NCI-H460 (cell line): ENCODE measurements around the gene CLEC3B. TPM values are rescaled to one million over a fixed set of nuclear protein-coding genes. Genes with fewer than 3 reads are reported as not detected.
"Not testable (repeated sequence)": the region's sequence is repeated elsewhere in the genome, so short reads cannot be mapped to it uniquely, and the experiment has no call there.

Experiments
- DNase-seq: peaks from one replicate; pipeline ENCODE4 v3.0.0-alpha.2; 2016; ENCODE audit warnings: low read depth; ENCODE audit errors: extremely low read depth
- polyA plus RNA-seq: library from polyadenylated mRNA; depleted of rRNA; stranded (reverse); fragments of >200 nt; gene quantifications from 2 replicates; pipeline ENCODE4 v1.2.3, GENCODE V29; 2014; cell fraction: nucleus; rRNA removed
- total RNA-seq: library from RNA; depleted of rRNA; stranded (reverse); fragments of >200 nt; shearing (Covaris generic); gene quantifications from 2 replicates; pipeline ENCODE4 v1.2.3, GENCODE V29; 2014; rRNA removed

CLEC3B gene, protein sequence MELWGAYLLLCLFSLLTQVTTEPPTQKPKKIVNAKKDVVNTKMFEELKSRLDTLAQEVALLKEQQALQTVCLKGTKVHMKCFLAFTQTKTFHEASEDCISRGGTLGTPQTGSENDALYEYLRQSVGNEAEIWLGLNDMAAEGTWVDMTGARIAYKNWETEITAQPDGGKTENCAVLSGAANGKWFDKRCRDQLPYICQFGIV
- total RNA-seq: 0.12 TPM in 1 of 2 replicates, not detected in the other
- polyA plus RNA-seq: not detected in 2 replicates

DNA sequence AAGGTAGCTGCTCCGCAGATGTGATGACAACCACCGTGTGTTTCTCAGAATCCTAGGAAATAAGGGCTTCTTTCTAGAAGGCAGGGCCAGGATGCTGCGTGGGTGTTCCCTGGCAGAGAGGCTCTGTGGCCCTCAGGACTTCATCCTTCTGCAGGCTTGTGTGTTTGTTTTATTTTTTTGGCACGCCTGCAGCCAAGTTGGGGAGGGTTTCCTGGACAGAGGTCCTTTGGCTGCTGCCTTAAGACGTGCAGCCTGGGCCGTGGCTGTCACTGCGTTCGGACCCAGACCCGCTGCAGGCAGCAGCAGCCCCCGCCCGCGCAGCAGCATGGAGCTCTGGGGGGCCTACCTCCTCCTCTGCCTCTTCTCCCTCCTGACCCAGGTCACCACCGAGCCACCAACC, at the start of gene CLEC3B:
TSS of gene CLEC3B (plus strand) at position 266 of the 400 bp plus-strand sequence. CDS start at position 326, 60 bp downstream.
- DNase-seq: no peak

DNA sequence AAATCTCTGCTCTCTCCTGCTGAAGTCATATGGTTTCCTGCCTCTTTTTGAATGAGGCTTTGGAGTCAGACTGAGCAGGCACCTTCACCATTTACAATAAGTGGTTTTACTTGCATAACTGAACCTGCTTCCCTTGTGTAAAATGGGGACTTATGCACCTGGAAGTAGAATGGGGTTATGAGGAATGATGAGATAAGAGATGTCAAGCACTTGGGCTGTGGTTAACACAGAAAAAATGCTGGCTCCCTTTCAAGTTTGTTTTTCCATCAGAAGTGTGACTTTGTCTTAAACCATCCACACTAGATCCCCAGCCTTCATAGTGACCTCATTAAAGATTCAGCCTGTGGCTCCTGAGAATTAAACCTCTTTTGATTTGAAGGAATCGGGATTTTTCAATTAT, 44.9 kb upstream of the CLEC3B start:
- no peak for DNase-seq

DNA sequence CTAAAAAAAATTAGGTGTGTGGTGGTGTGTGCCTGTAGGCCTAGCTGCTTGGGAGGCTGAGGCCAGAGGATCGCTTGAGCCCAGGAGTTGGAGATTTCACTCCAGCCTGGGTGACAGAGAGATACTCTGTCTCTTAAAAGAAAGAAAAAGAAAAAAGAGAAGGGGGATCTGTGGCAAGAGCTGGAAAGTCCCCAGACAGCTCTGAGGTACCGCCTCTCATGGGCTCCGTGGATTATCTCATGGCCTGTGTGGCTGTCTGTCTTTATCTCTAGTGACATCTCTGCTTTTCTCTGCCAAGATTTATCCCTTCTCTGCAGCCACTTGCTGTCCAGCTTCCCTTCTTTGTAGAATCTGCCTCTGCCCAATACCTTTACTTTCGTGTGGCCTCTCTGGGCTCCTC, 44.4 kb upstream of the CLEC3B start:
- DNase-seq: no peak

DNA sequence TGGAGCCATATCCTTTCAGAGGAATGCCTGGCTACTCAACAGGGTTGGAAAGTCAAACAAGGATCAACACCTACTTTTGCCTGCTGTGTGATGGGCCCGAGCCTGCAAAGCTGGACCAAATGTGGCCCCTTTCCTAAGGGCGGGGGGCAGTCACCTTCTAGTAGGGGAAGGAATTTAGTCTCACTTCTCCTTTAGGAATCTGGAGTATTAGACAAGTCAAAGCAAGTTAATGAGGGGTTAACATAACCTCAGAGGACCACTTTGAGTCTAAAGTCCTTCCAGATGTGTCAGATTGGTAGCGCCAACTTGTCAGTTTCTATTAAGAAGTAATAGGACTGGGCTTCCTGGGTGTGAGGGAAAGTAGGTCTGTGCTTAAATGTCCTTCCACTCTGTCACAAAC, 43.3 kb upstream of the CLEC3B start:
- no peak for DNase-seq

DNA sequence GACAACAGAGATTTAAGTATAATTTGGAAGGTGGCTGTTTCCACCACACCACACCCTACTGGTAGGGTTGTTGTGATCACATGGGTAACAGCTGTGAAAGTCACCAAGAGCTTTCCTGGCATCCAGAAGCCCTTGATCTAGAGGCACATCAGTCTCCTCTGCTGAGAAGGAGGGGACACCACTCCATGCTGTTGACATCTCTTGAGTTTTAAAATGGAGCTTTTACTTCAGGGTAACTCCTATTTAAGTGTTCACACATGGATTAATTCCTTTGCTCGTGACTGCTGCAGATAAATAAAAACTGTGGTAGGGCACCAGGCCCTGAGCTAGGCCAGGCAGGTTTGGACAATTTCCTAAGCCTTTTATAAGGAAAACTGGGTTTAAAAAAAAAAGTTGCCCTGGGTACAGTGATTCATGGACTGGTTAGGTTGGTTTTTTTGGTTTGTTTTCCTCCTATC, 42.6 kb upstream of the CLEC3B start:
- DNase-seq: no peak

DNA sequence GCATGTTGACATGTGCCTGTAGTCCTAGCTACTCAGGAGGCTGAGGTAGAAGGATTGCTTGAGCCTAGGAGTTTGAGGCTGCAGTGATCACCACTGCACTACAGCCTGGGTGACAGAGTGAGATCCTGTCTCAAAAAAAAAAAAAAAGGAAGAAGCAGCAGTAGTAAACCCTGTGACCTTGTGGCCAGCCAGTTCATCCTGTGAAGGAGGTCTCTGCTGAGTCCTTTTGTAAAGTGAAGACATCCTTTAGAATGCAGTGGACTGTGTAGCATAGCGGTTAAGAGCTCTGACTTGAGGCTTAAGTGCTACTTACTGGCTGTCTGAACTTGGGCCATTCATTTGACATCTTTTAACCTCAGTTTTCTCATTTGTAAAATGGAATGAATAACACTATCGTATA, 41.8 kb upstream of the CLEC3B start:
- DNase-seq: no peak

DNA sequence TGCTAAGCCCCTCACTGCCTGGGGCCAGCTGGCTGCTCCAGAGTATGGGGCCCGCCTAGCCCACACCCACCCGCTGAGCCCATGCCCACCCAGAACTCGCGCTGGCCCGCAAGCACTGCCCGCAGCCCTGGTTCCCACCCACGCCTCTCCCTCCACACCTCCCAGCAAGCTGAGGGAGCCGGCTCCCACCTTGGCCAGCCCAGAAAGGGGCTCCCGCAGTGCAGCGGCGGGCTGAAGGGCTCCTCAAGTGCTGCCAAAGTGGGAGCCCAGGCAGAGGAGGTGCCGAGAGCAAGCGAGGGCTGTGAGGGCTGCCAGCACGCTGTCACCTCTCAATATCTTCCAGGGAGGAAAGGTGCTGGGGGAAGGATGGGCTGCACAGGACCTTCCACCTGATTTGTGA, 39.8 kb upstream of the CLEC3B start:
- not testable (repeated sequence) for DNase-seq

DNA sequence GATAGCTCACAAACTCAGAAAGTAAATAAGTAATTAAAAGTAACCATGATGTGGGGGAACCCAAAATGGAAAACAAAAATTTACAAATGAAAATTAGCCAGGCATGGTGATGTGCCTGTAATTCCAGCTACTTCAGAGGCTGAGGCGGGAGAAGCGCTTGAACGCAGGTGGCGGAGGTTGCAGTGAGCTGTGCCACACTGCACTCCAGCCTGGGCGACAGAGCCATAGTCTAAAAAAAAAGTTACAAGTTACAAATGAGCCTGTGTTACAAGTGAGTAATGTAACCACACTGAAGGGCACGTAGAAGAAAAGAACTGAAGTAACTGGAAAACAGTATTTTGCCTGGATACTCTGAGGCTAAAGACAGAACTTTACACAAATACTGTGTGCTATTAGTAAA, 38.8 kb upstream of the CLEC3B start:
- DNase-seq: no peak

DNA sequence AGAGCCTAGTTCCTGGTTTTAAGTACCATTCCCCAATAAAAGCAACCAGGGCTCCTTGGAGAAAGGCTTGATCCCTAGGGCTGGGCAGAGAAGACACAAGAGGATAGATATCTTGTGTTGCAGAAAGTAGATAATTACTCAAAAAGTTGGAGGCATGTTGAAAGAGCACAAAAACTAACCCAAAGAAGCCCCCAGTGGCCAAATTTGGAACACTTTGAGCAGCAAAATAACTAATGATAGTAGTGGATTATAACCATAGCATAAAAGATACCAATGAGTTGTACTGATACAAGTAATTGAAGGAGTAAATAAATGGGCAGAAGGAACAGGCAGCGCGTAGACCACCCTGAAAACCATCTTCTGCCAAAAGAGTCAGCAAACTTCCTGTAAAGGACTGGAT, 38.0 kb upstream of the CLEC3B start:
- DNase-seq: no peak

DNA sequence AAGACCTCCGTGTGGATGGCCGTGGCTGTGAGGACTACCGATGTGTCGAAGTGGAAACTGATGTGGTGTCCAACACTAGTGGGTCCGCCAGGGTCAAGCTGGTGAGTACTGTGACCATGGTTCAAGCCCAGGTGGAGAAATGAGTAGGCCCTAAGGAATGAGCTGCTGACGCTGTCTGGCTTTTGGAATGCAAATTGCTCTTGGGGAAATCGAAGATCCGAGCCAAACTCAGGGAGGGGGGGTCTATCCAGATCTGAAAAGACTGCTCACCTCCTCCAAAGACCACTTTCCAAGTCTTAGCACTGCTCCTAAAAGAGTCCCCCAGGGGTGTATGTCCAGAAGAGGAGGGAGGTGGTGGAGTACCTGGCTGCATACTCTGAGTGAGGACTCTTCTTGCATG, 37.0 kb upstream of the CLEC3B start:
- no peak for DNase-seq

DNA sequence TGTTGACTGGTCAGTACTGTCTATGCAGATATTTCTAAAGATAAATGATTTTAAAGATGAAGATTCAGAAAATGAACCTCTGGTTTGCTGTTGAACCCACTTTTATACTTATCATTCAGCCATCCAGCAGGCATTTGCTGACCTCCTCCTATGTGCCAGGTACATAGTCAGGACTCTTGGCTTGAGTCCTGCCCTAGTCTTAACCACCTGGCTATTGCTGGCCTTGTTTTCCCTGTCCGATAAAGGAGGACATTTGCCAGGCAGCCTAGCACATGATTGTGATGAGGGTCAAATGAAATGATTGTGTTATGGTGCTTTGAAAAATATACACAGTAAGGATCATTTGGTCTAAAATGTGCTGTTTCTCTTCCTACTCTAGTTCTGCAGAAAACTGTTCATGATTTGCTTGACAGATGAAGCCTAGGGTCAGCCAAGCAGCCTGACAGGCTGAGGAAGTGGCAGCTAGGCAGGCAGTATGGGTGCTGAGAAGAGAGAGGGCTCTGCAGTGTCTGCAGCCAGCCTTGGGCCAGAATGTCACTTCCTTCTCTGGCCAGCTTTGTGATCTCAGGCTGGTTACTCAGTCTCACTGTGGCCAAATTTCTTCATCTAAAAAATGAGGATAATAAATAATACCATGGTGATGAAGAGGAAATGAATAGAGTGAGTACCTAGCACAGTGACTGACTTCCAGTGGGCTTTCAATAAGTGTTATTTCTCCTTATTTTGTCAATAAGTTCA, 36.3 kb upstream of the CLEC3B start:
- no peak for DNase-seq

DNA sequence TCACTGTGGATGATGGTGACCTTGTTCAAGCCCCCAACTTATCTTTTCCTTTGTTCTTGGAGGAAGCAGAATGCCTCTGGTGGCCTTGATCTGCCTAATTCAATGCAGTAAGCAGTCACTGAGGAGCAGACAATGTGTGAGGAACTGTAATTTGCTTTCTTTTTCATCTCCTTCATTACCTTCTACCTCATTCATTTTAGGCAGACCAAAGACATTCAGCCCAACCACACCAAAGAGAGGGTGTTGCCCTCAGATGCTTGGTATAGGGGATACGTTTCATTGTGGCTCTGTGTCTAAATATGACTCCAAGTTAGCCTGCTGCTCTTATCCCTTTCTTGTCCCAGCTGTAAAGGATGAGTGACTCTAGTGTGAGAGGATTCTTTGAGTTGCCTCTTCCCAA, 34.8 kb upstream of the CLEC3B start:
- DNase-seq: no peak

DNA sequence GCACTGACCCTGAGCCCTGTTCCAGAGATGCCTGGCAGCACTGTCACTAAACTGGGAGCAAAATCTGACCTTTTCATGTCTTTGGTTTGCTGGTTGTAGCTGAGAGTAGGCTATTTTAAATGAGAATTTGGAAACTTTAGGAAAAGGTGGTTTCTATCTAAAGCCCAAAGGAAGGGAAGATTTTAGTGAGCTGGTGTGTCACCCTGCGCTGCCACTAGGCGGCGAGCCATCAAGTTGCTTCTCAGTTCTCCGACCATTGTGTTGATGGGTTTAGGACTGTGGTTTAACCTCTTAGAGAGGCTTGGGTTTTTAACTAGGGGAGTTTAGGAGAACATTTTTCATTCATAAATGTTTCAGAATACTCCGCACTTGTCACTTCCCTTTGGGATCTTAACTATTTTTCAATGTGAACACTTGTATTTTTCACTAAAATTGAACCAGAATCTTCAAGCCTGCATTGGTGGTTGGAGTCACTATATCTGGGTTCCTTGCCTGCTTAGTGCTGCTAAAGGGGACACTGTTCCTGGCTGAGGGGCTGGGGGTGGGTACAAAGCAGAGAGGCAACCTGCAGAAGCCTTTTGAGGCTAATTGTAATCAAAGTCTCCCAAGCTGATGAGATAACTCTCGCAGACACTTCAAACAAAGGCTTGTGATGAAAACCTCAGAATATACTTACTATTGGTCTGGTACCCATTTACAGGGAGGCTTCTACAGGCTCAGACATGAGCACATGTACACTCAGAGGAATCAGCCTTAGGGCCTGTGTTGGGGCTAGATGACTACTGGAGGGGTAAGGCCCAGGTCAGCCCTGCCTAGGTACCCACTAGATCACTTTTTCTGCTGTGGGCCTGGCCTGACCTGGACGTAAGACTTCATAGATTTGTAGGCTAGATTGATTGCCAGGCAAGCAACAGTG, 33.3 kb upstream of the CLEC3B start:
- DNase-seq: no peak

DNA sequence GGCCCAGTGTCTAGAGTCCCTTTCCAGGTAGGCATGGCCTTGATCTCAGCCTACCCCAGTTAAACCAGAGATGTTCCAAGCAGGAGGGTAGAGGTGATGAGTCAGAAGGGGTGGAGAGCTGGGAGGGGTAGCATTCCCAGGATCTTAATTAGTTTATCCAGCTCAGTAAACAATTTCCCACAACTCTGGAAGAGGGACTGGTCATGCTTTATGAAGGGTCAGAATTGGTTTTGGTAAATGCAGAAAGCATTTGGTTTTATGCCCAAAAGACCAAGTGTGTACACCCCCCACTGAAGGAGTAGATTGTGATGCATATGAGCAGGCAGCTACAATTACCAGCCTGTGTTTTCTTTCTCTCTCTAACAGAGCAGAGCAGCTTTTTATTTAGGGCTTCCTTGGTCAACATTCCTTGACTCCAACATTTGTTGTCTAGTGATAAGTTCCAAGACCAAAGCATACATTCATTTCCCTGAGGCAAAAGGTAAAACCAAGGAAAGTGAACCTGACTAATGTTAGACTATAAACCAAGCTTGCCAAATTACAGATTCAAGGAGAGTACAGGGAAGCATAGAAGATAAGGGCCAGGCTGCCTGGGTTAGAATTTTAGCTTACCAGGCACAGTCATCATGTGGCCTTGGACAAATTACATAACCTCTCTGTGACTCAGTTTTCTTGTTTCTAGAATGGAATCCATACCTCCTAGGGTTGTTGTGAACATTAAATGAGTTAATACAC, 32.5 kb upstream of the CLEC3B start:
- DNase-seq: no peak

DNA sequence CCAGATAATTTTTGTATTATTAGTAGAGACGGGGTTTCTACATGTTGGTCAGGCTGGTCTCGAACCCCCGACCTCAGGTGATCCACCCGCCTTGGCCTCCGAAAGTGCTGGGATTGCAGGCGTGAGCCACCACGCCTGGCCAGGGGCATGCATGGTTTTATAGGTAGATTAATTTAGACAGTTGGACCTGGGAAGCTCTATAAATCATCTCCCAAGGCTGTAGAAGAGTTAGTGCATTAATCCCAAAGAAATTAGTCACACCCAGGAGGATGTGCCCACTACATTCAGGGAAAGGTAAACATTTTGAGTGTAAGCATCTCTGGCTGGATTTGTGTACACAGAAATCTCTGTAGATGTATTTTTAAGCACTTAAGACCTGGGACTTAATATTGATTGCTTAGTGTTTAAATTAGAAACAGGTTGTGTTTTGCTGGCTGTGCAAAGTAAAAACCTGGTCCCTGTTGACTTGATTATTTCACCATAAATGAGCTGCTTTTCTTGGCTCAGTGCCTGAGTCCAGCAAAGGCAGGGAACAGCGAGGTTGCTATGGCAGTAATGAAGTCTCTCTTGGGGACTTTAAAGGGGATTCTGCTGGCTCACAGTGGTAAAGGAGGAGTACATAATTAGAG, 30.8 kb upstream of the CLEC3B start:
- no peak for DNase-seq

DNA sequence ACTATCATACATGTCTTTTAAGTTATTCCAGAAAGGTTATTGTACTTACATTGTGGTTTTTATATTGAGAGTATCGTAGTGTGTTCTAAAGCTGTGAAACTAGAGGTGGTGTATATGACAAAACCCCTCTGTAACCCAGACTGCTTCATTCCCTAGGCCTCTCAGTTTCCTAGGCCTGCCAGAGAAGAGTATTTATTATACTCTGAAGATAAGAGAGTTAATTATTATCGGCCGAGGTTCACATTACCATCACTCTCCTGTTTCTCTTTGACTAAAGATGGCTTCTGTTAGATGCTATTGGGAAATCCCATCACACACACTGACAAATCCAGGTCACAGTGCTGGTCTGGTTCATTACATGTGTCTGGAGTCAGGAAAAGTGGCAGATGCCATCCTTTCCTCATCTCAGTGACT, 29.5 kb upstream of the CLEC3B start:
- DNase-seq: no peak

DNA sequence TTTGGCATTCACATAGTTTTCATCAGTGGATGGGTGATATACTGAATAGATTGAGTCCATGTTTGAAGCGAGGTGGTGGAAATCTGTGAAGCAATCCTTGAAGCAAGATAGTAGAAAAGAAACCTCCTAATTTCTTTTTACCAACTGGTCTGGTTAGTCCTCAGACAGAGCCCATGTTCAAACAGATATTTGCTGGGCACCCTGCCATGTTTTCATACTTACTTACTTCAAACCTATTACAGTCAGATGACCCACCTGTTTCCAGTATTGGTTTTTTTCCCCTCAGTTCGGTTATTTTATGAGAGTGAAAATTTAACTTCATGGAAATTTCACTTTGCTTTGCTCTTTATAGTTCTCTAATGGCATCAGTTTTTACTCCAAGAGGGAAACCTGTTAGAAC, 26.3 kb upstream of the CLEC3B start:
- no peak for DNase-seq

DNA sequence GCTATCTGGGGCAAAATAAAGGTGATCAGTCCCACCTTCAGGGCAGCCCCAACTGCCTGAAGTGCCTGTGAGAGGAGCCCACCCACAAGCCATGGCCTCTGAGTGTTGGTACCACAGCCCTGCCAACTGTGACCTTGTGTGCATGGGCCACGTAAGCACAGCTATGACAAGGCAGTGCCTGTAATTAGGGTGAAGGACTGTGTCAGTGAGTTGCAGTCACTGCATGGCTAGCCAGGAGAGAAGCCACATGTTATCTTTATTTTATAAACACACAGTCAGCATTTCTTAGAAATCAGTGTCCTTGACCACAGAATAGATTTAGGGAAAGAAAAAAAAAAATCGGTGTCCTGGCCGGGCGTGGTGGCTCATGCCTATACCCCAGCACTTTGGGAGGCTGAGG, 25.3 kb upstream of the CLEC3B start:
- DNase-seq: no peak

DNA sequence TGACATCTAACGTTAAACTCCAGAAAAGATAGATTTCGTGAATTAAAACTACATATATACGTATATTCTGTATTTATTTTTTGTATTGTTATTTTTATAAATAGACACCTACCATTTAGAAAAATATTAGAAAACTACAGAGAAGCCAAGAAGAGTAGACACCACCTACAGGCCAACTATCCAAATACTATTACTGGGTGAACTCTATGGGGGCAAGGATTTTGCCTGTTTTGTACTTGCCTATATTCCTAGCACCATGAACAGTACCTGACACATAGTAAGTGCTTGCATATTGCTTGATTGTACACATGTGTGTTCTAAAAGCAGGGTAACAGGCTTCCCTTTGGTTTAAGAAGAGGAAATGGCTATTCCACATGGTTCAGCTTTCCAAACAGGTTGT, 24.4 kb upstream of the CLEC3B start:
- DNase-seq: no peak

DNA sequence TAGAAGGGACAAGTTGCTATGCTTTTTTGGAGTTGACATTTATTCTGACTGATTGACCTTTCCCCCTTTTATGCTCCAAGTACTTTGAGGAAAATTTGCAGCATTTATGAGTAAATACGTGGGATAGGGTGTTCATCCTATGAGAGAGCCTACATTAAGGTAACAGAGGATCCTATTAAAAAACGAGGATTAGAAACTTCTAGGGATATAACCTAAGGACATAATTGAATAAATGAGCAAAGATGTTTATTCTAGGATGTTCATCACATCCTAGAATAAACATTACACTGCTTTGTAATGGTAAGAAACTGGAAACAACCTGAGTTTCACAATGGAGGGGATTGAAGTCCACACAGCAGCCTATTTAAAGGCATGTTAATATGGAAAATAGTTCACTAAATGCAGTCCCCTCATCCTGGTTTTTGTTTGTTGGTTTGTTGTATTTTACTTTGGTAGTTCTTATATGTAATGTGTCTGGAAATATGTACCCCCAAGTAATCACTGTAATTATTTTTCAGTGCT, 23.9 kb upstream of the CLEC3B start:
- no peak for DNase-seq
